GM12891 (cell line): ENCODE measurements around the gene PEX11A.

Experiments
- POLR2A ChIP-seq: IDR thresholded peaks from 2 replicates; pipeline ENCODE4 v1.6.1; 2011; ENCODE audit warnings: low read depth, low read length, control low read depth
- POLR2AphosphoS5 ChIP-seq: IDR thresholded peaks from 2 replicates; pipeline ENCODE4 v1.6.1; 2011; ENCODE audit warnings: low read depth, low read length, control low read depth
- POU2F2 ChIP-seq: IDR thresholded peaks from 2 replicates; pipeline ENCODE4 v1.6.1; 2011; ENCODE audit warnings: low read depth, mild to moderate bottlenecking, control low read depth, low read length, moderate library complexity
- SPI1 ChIP-seq: IDR thresholded peaks from 2 replicates; pipeline ENCODE4 v1.6.1; 2011; ENCODE audit warnings: low read depth, low read length, control low read depth

GRCh38 chr15:89640245-89640644 is 50.3 kb downstream of the PEX11A start:
- TF ChIP-seq POLR2A: no peak
- TF ChIP-seq SPI1: no peak
- no peak for TF ChIP-seq POU2F2
- no peak for TF ChIP-seq POLR2AphosphoS5
